Activated gamma-delta T cell treated with anti-CD3 and anti-CD28 coated beads, Interleukin-2, amount 50 U/mL, for 16 hours (primary cell): ENCODE results near the gene ST3GAL2.

ENCODE experiments used
- DNase-seq: peaks from one replicate; pipeline ENCODE4 v3.0.0-alpha.2; 2020; ENCODE audit warnings: low read depth

ST3GAL2 gene

GRCh38 chr16:70437582-70438557 lies 1.0 kb downstream of the ST3GAL2 start:
- DNase-seq = no peak

GRCh38 chr16:70437017-70437581 lies 1.8 kb downstream of the ST3GAL2 start:
- no peak for DNase-seq

- no peak for DNase-seq
Measured at GRCh38 chr16:70434484-70435260, 4.2 kb downstream of the ST3GAL2 start.

GRCh38 chr16:70433458-70434103 lies 5.3 kb downstream of the ST3GAL2 start:
- DNase-seq = no peak

GRCh38 chr16:70432723-70433457 lies 6.0 kb downstream of the ST3GAL2 start:
- DNase-seq = no peak

- no peak for DNase-seq
Measured at GRCh38 chr16:70432356-70432722, 6.6 kb downstream of the ST3GAL2 start.

- DNase-seq = peak; percentile 35
Measured at GRCh38 chr16:70430667-70431536, 8.0 kb downstream of the ST3GAL2 start.

- no peak for DNase-seq
Measured at GRCh38 chr16:70429888-70430666, 8.8 kb downstream of the ST3GAL2 start.

GRCh38 chr16:70428178-70428998 lies 10.5 kb downstream of the ST3GAL2 start:
- no peak for DNase-seq

GRCh38 chr16:70427786-70428177 lies 11.1 kb downstream of the ST3GAL2 start:
- no peak for DNase-seq

GRCh38 chr16:70422543-70422942 lies 16.4 kb downstream of the ST3GAL2 start:
- no peak for DNase-seq

GRCh38 chr16:70421473-70422311 lies 17.2 kb downstream of the ST3GAL2 start:
- no peak for DNase-seq

- no peak for DNase-seq
Measured at GRCh38 chr16:70421014-70421413, 17.9 kb downstream of the ST3GAL2 start.

- DNase-seq = no peak
Measured at GRCh38 chr16:70419384-70420327, 19.2 kb downstream of the ST3GAL2 start.

- no peak for DNase-seq
Measured at GRCh38 chr16:70418993-70419318, 19.9 kb downstream of the ST3GAL2 start.

GRCh38 chr16:70418274-70418992 lies 20.5 kb downstream of the ST3GAL2 start:
- DNase-seq = peak; percentile 21
